Measurements from ENCODE around the gene HNRNPD.
"Not testable (repeated sequence)": the region's sequence is repeated elsewhere in the genome, so short reads cannot be mapped to it uniquely, and the experiment has no call there.

Gene HNRNPD

GRCh38 chr4:82373816-82374625, at the start of gene HNRNPD:
Gene HNRNPD (minus strand): TSS chr4:82373991. CDS start chr4:82373678, 313 bp downstream.
- peak; percentile 97 for DNase-seq

GRCh38 chr4:82422616-82423015, 48.8 kb upstream of the HNRNPD start:
- DNase-seq, result no peak

- no peak for DNase-seq
Observed at GRCh38 chr4:82421796-82422560, 48.2 kb upstream of the HNRNPD start.

GRCh38 chr4:82419451-82419850, 45.7 kb upstream of the HNRNPD start:
- DNase-seq, result no peak

- DNase-seq, result no peak
Observed at GRCh38 chr4:82415922-82416365, 42.2 kb upstream of the HNRNPD start.

GRCh38 chr4:82415061-82415460, 41.3 kb upstream of the HNRNPD start:
- not testable (repeated sequence) for DNase-seq

- no peak for DNase-seq
Observed at GRCh38 chr4:82403725-82404124, 29.9 kb upstream of the HNRNPD start.

- no peak for DNase-seq
Observed at GRCh38 chr4:82402196-82402775, 28.5 kb upstream of the HNRNPD start.

- no peak for DNase-seq
Observed at GRCh38 chr4:82401600-82401999, 27.8 kb upstream of the HNRNPD start.

- DNase-seq, result no peak
Observed at GRCh38 chr4:82398263-82398662, 24.5 kb upstream of the HNRNPD start.

- no peak for DNase-seq
Observed at GRCh38 chr4:82397527-82397926, 23.7 kb upstream of the HNRNPD start.

- no peak for DNase-seq
Observed at GRCh38 chr4:82394896-82395295, 21.1 kb upstream of the HNRNPD start.

GRCh38 chr4:82390061-82390460, 16.3 kb upstream of the HNRNPD start:
- not testable (repeated sequence) for DNase-seq

GRCh38 chr4:82388405-82388804, 14.6 kb upstream of the HNRNPD start:
- no peak for DNase-seq

- DNase-seq, result not testable (repeated sequence)
Observed at GRCh38 chr4:82386312-82386711, 12.5 kb upstream of the HNRNPD start.

GRCh38 chr4:82382751-82383150, 9.0 kb upstream of the HNRNPD start:
- DNase-seq, result no peak

- no peak for DNase-seq
Observed at GRCh38 chr4:82381661-82382296, 8.0 kb upstream of the HNRNPD start.

- no peak for DNase-seq
Observed at GRCh38 chr4:82381235-82381634, 7.4 kb upstream of the HNRNPD start.

GRCh38 chr4:82380831-82381230, 7.0 kb upstream of the HNRNPD start:
- no peak for DNase-seq

- DNase-seq, result no peak
Observed at GRCh38 chr4:82380344-82380743, 6.6 kb upstream of the HNRNPD start.

GRCh38 chr4:82376109-82376508, 2.3 kb upstream of the HNRNPD start:
- no peak for DNase-seq

- DNase-seq, result no peak
Observed at GRCh38 chr4:82373486-82373815, 340 bp downstream of the HNRNPD start.

Measured in CD4-positive, alpha-beta T cell treated with Interleukin-17A for 1 hour (primary cell).